H1 (cell line): ENCODE results near the gene TFB1M. TPM values are rescaled to one million over a fixed set of nuclear protein-coding genes. Genes with fewer than 3 reads are reported as not detected.

Experiments used
- CTCF ChIA-PET: fragments of 300-600 bp; sonication (Branson Sonifier 250); formaldehyde crosslinking; loops from one replicate; lab custom pipeline; 2021; ENCODE audit not compliant: partially characterized antibody; lab: Charles Lee
- POLR2A ChIA-PET: fragments of 300-600 bp; sonication (Branson Sonifier 250); formaldehyde crosslinking; loops from one replicate; lab custom pipeline; 2021; ENCODE audit warnings: inconsistent platforms; ENCODE audit not compliant: partially characterized antibody; lab: Charles Lee
- DNase-seq, 2 experiments: peaks; one replicate each; pipeline versions ENCODE4 v3.0.0 to v3.0.0-alpha.2; 2010 to 2022; ENCODE audit warnings: low spot score in 2 of 2, low read depth in 1 of 2, mixed read lengths in 1 of 2
- FAIRE-seq: peaks from 2 replicates; lab custom pipeline; 2011; peaks lifted over from hg19 to GRCh38; lab: Jason Lieb, UNC
- H2AFZ ChIP-seq: 2 replicates; pipeline ENCODE4 v1.8.1; 2012; ENCODE audit warnings: low read length, inconsistent platforms
- H2AK5ac ChIP-seq: 2 replicates; pipeline ENCODE4 v1.6.1; 2013; ENCODE audit warnings: low read depth, low read length
- H2BK120ac ChIP-seq: replicated peaks from 2 replicates; pipeline ENCODE3; 2013; ENCODE audit warnings: low read depth, low read length, inconsistent platforms
- H2BK12ac ChIP-seq: 2 replicates; pipeline ENCODE4 v1.6.1; 2013; ENCODE audit warnings: low read depth, low read length
- H2BK15ac ChIP-seq: 2 replicates; pipeline ENCODE4 v1.6.1; 2013; ENCODE audit warnings: low read length
- H2BK20ac ChIP-seq: 2 replicates; pipeline ENCODE4 v1.6.1; 2013; ENCODE audit warnings: low read length
- H2BK5ac ChIP-seq: 2 replicates; pipeline ENCODE4 v1.6.1; 2013; ENCODE audit warnings: low read depth, low read length
- H3K14ac ChIP-seq: 2 replicates; pipeline ENCODE4 v1.6.1; 2013; ENCODE audit warnings: inconsistent platforms; ENCODE audit not compliant: insufficient read length
- H3K18ac ChIP-seq: 2 replicates; pipeline ENCODE4 v1.6.1; 2013; ENCODE audit warnings: low read length; ENCODE audit errors: extremely low read depth
- H3K23ac ChIP-seq: 2 replicates; pipeline ENCODE4 v1.6.1; 2013; ENCODE audit warnings: inconsistent platforms; ENCODE audit not compliant: insufficient read length
- H3K23me2 ChIP-seq: 2 replicates; pipeline ENCODE4 v1.6.1; 2013; ENCODE audit warnings: low read depth, low read length
- H3K27ac ChIP-seq: 2 replicates; pipeline ENCODE4 v1.6.1; 2011; ENCODE audit warnings: low read depth, low read length, inconsistent platforms
- H3K27me3 ChIP-seq, 4 experiments: replicated peaks in 1 of 4; 1 replicate in 1 of 4; 2 replicates in 3 of 4; pipeline versions ENCODE4 v1.6.1 to v1.8.1; 2011 to 2013; ENCODE audit warnings: low read length in 3 of 4, mild to moderate bottlenecking in 3 of 4, inconsistent platforms in 2 of 4, mixed read lengths in 2 of 4, moderate library complexity in 1 of 4; ENCODE audit not compliant: control insufficient read depth in 3 of 4, insufficient read depth in 3 of 4; ENCODE audit errors: extremely low read depth in 1 of 4
- H3K36me3 ChIP-seq, 4 experiments: 2 replicates each; pipeline versions ENCODE4 v1.6.1 to v1.8.1; 2011 to 2013; ENCODE audit warnings: mild to moderate bottlenecking in 4 of 4, low read length in 3 of 4, moderate library complexity in 2 of 4, control low read depth in 1 of 4, inconsistent platforms in 1 of 4; ENCODE audit not compliant: insufficient read depth in 4 of 4, control insufficient read depth in 2 of 4
- H3K4ac ChIP-seq: replicated peaks from 2 replicates; pipeline ENCODE3; 2013; ENCODE audit warnings: low read length, low read depth, mixed read lengths, inconsistent platforms; ENCODE audit not compliant: insufficient read length
- H3K4me1 ChIP-seq, 4 experiments: replicated peaks in 1 of 4; 1 replicate in 1 of 4; 2 replicates in 3 of 4; pipeline versions ENCODE4 v1.6.1 to v1.8.1; 2011 to 2013; ENCODE audit warnings: low read length in 3 of 4, inconsistent platforms in 2 of 4, mixed read lengths in 1 of 4; ENCODE audit not compliant: insufficient read depth in 4 of 4, control insufficient read depth in 3 of 4
- H3K4me2 ChIP-seq, 2 experiments: 2 replicates each; pipeline versions ENCODE4 v1.6.1 to v1.8.1; 2011 to 2013; ENCODE audit warnings: low read depth in 2 of 2, low read length in 2 of 2, control low read depth in 1 of 2, inconsistent platforms in 1 of 2, mild to moderate bottlenecking in 1 of 2; ENCODE audit not compliant: insufficient read depth in 1 of 2
- H3K4me3 ChIP-seq, 4 experiments: fragments of 200-600, 300-600 bp in 1 of 4; sonication (generic), shearing (Covaris generic), sonication (Bioruptor Twin) in 1 of 4; 2 replicates each; pipeline versions ENCODE4 v1.5.1 to v1.8.1; 2011 to 2016; ENCODE audit warnings: low read length in 4 of 4, low read depth in 3 of 4, control low read depth in 2 of 4, inconsistent platforms in 2 of 4, mild to moderate bottlenecking in 2 of 4, mixed read lengths in 1 of 4, moderate library complexity in 1 of 4; ENCODE audit not compliant: insufficient read depth in 2 of 4; ENCODE audit errors: extremely low read depth in 1 of 4
- H3K56ac ChIP-seq: replicated peaks from 2 replicates; pipeline ENCODE3; 2013; ENCODE audit warnings: low read depth, mild to moderate bottlenecking, mixed read lengths, low read length, inconsistent platforms; ENCODE audit not compliant: insufficient read length
- H3K79me1 ChIP-seq: 2 replicates; pipeline ENCODE4 v1.6.1; 2013; ENCODE audit warnings: low read depth, low read length, control low read depth
- H3K79me2 ChIP-seq, 2 experiments: 2 replicates each; pipeline versions ENCODE4 v1.6.1 to v1.8.1; 2012 to 2013; ENCODE audit warnings: low read length in 2 of 2, mild to moderate bottlenecking in 2 of 2, inconsistent platforms in 1 of 2; ENCODE audit not compliant: insufficient read depth in 2 of 2, control insufficient read depth in 1 of 2
- H3K9ac ChIP-seq, 4 experiments: replicated peaks in 1 of 4; 1 replicate in 1 of 4; 2 replicates in 3 of 4; pipeline versions ENCODE4 v1.6.1 to v1.8.1; 2011 to 2013; ENCODE audit warnings: low read depth in 3 of 4, low read length in 3 of 4, control low read depth in 2 of 4, mild to moderate bottlenecking in 2 of 4, moderate library complexity in 2 of 4, inconsistent platforms in 1 of 4; ENCODE audit errors: extremely low read depth in 1 of 4
- H3K9me3 ChIP-seq, 2 experiments: 2 replicates each; pipeline versions ENCODE4 v1.6.1 to v1.8.1; 2012 to 2013; ENCODE audit warnings: mild to moderate bottlenecking in 2 of 2, moderate library complexity in 2 of 2, control low read depth in 1 of 2, inconsistent platforms in 1 of 2, low read depth in 1 of 2, low read length in 1 of 2, mixed read lengths in 1 of 2; ENCODE audit not compliant: insufficient read depth in 2 of 2
- H4K20me1 ChIP-seq, 2 experiments: replicated peaks in 1 of 2; 2 replicates each; pipeline versions ENCODE3 to v1.8.1; 2011 to 2013; ENCODE audit warnings: inconsistent platforms in 2 of 2, low read length in 2 of 2, mild to moderate bottlenecking in 1 of 2; ENCODE audit not compliant: insufficient read depth in 2 of 2, control insufficient read depth in 1 of 2
- H4K5ac ChIP-seq: 2 replicates; pipeline ENCODE4 v1.6.1; 2013; ENCODE audit warnings: low read length, low read depth, mixed read lengths, inconsistent platforms; ENCODE audit not compliant: insufficient read length
- H4K8ac ChIP-seq: 2 replicates; pipeline ENCODE4 v1.8.0; 2013; ENCODE audit warnings: mild to moderate bottlenecking, moderate library complexity, low read length, inconsistent platforms; ENCODE audit not compliant: insufficient read depth; ENCODE audit errors: extremely low read depth
- H4K91ac ChIP-seq: replicated peaks from 2 replicates; pipeline ENCODE3; 2013; ENCODE audit warnings: low read length, mixed read lengths, inconsistent platforms; ENCODE audit not compliant: insufficient read length
- BRCA1 ChIP-seq: IDR thresholded peaks from 2 replicates; pipeline ENCODE4 v1.6.1; 2012; ENCODE audit warnings: low read depth, low read length, improper control_type of control experiment
- CREB1 ChIP-seq: IDR thresholded peaks from 2 replicates; pipeline ENCODE4 v1.6.1; 2012; ENCODE audit warnings: inconsistent platforms
- CTBP2 ChIP-seq: IDR thresholded peaks from 2 replicates; pipeline ENCODE4 v1.7.0; 2011; ENCODE audit warnings: borderline replicate concordance, mild to moderate bottlenecking, moderate library complexity, mixed read lengths, low read length; ENCODE audit not compliant: insufficient read depth, insufficient read length
- GABPA ChIP-seq: IDR thresholded peaks from 2 replicates; pipeline ENCODE4 v1.6.1; 2011; ENCODE audit warnings: mild to moderate bottlenecking, low read length, moderate library complexity, borderline replicate concordance; ENCODE audit not compliant: insufficient read depth
- GTF2F1 ChIP-seq: IDR thresholded peaks from 2 replicates; pipeline ENCODE4 v1.6.1; 2012; ENCODE audit warnings: low read depth, low read length, improper control_type of control experiment, borderline replicate concordance
- HDAC2 ChIP-seq, 2 experiments: fragments of 300-600 bp in 1 of 2; sonication (generic) in 1 of 2; IDR thresholded peaks; 2 replicates each; pipeline ENCODE4 v1.6.1; 2011 to 2012; ENCODE audit warnings: low read depth in 2 of 2, low read length in 2 of 2, mild to moderate bottlenecking in 2 of 2, moderate library complexity in 2 of 2, borderline replicate concordance in 1 of 2, inconsistent platforms in 1 of 2
- NRF1 ChIP-seq: IDR thresholded peaks from 2 replicates; pipeline ENCODE4 v1.6.1; 2011; ENCODE audit warnings: mild to moderate bottlenecking, low read depth, low read length, improper control_type of control experiment
- PHF8 ChIP-seq: fragments of 200-600 bp; sonication (generic); conservative IDR thresholded peaks from 2 replicates; pipeline ENCODE4 v1.7.1; 2012; ENCODE audit warnings: low read depth, mild to moderate bottlenecking, inconsistent platforms, low read length, moderate library complexity
- POLR2A ChIP-seq, 2 experiments: IDR thresholded peaks; 1 replicate in 1 of 2; 2 replicates in 1 of 2; pipeline ENCODE4 v1.6.1; 2011; ENCODE audit warnings: low read depth in 2 of 2, low read length in 2 of 2, mild to moderate bottlenecking in 2 of 2; ENCODE audit errors: control extremely low read depth in 1 of 2
- SIRT6 ChIP-seq: IDR thresholded peaks from one replicate; pipeline ENCODE4 v1.7.1; 2012; ENCODE audit warnings: low read length, inconsistent platforms
- SP2 ChIP-seq: IDR thresholded peaks from 2 replicates; pipeline ENCODE4 v1.6.1; 2012; ENCODE audit warnings: mild to moderate bottlenecking, low read length, inconsistent platforms
- TBP ChIP-seq: IDR thresholded peaks from 2 replicates; pipeline ENCODE4 v1.6.1; 2011; ENCODE audit warnings: low read depth, low read length, improper control_type of control experiment
- TCF12 ChIP-seq: IDR thresholded peaks from 2 replicates; pipeline ENCODE4 v1.6.1; 2011; ENCODE audit warnings: low read depth, mild to moderate bottlenecking, low read length
- WGBS, 2 experiments: shearing (Covaris generic) in 1 of 2; methylation state at CpG; one replicate each; pipeline versions ENCODE4 v1.1.6 to v1.1.7; 2013 to 2015; ENCODE audit warnings: low lambda C conversion rate in 2 of 2, mixed read lengths in 2 of 2, inconsistent platforms in 1 of 2, low coverage in 1 of 2, missing lambda C conversion rate in 1 of 2; ENCODE audit not compliant: insufficient replicate concordance in 2 of 2, insufficient coverage in 1 of 2, insufficient read length in 1 of 2; ENCODE audit errors: extremely low coverage in 1 of 2, missing lambda C conversion rate in 1 of 2; 5-methylcytosine and 5-hydroxymethylcytosine counted together
- polyA plus RNA-seq, 7 experiments: library from polyadenylated mRNA; depleted of rRNA in 3 of 7; stranded (reverse) in 5 of 7; unstranded in 2 of 7; fragments of >200 nt in 5 of 7; fragments of 200-250 nt in 2 of 7; gene quantifications; 1 replicate in 5 of 7; 2 replicates in 1 of 7; 4 replicates in 1 of 7; pipeline versions ENCODE4 v1.2.1 to v1.2.3, GENCODE V29; 2011 to 2013; ENCODE audit warnings: missing spikeins in 2 of 7, mixed read lengths in 2 of 7
- total RNA-seq: library from RNA; stranded (reverse); fragmentation: NEBNext Ultra II Directional; extraction: Animal tissue kit (Norgen Biotek cat#: 25700); gene quantifications from 2 replicates; pipeline ENCODE4 v1.2.1, GENCODE V29; 2021

TFB1M gene
- total and polyA plus RNA-seq, 2 of the 8 experiments (the other 6 are each of a cell fraction or from before 2014, with no cell fraction given) = 28.2 to 49.4 TPM

DNA sequence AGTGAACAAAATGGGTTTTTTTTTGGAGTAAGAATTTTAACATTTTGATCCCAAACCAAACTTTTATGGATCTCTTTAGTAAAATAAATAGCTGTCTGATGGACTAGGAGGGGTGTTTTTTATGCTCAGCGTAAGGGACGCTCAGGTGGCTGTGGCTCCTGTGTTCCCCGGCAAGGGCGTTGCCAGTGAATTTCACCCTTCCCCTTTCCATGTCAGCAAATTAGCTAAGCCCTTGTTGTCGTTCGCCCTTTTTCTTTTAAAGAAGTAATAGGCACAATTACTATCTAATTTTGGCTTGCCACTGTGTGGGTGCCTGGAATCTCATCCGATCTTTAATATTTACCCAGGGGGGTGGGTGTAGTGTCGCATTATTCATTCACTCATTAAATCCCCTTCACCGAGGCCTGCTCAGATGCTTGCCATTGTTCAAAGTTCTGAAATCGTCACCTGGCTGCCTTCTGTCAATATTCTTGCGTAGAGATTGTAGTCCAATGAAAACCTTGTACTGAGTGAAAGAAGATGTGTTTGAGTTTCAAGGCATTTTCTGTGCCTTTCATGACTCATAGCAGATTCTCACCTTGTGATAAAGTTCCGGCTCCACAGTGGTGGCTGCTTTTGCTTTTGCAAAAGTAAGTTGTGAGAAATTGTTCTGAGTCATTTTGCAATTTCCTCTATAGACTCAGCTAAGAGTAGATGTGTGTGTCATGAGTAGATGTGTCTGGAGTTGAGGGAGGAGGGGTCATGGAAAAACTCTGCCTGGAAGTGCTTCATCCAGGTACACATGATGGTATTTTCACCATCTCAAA is 90.4 kb downstream of the TFB1M start:
- H2BK12ac ChIP-seq = no peak overlapping the region
- no peak overlapping the region for H3K4me2 ChIP-seq
- no peaks in the 10 kb centered on the region for H3K23me2 ChIP-seq
- DNase-seq = no peak
- no peak for FAIRE-seq
- no peak overlapping the region for H2AFZ ChIP-seq
- H3K9me3 ChIP-seq = no peaks in the 10 kb centered on the region
- H3K4me1 ChIP-seq = peaks cover 0 to 9% (median 4%) of the 10 kb centered on the region in 4 experiments; a peak in 4 of 7 replicates
- no peaks in the 10 kb centered on the region for H3K79me2 ChIP-seq
- ChIA-PET POLR2A (no interaction called here), CTCF (interaction anchor here (0.6 to 2.1 kb wide), 8 partner anchors 13 to 354 kb away, joined by 3 to 8 read pairs (median 4); no protein-coding TSS in a partner anchor)
- no peak overlapping the region for H3K4me3 ChIP-seq
- H3K27me3 ChIP-seq = no peaks in the 10 kb centered on the region
- H3K36me3 ChIP-seq = no peaks in the 10 kb centered on the region
- no peak overlapping the region for H4K5ac ChIP-seq
- no peak overlapping the region for H2BK120ac ChIP-seq
- H3K23ac ChIP-seq = no peak overlapping the region
- no peak overlapping the region for H3K9ac ChIP-seq
- H3K27ac ChIP-seq = no peak overlapping the region
- no peak overlapping the region for H2BK15ac ChIP-seq
- H2AK5ac ChIP-seq = no peak overlapping the region
- no peak overlapping the region for H2BK20ac ChIP-seq
- H3K4ac ChIP-seq = no peak overlapping the region
- no peak overlapping the region for H3K18ac ChIP-seq
- no peak overlapping the region for H2BK5ac ChIP-seq
- H3K79me1 ChIP-seq = no peaks in the 10 kb centered on the region
- no peak overlapping the region for H4K91ac ChIP-seq
- H3K14ac ChIP-seq = no peak overlapping the region
- no peak overlapping the region for H4K8ac ChIP-seq
- no peak overlapping the region for H3K56ac ChIP-seq
- no peaks in the 10 kb centered on the region for H4K20me1 ChIP-seq
- WGBS, 2 experiments = 71% methylated on average over 12 of the region's 12 CpGs; no CpG with 5 or more reads in 1 of the 2 experiments
- TF ChIP-seq TBP = no peak
- TF ChIP-seq BRCA1 = no peak
- TF ChIP-seq CREB1 = no peak
- TF ChIP-seq PHF8 = no peak
- TF ChIP-seq CTBP2 = no peak
- TF ChIP-seq TCF12 = no peak
- TF ChIP-seq NRF1 = no peak
- TF ChIP-seq HDAC2 (IDR thresholded peaks at IDR 0.05; ENCODE audit: borderline replicate concordance in 1 of 2, low read depth in 2 of 2, low read length in 2 of 2) = no peak
- TF ChIP-seq GABPA = no peak
- TF ChIP-seq GTF2F1 = no peak
- no peak for TF ChIP-seq SP2
- TF ChIP-seq SIRT6 = no peak
- no peak for TF ChIP-seq POLR2A (IDR thresholded peaks at IDR 0.05; ENCODE audit: control extremely low read depth in 1 of 2, low read depth in 2 of 2, low read length in 2 of 2)
